ENCODE measurements around the gene BCOR.

BCOR gene

DNA sequence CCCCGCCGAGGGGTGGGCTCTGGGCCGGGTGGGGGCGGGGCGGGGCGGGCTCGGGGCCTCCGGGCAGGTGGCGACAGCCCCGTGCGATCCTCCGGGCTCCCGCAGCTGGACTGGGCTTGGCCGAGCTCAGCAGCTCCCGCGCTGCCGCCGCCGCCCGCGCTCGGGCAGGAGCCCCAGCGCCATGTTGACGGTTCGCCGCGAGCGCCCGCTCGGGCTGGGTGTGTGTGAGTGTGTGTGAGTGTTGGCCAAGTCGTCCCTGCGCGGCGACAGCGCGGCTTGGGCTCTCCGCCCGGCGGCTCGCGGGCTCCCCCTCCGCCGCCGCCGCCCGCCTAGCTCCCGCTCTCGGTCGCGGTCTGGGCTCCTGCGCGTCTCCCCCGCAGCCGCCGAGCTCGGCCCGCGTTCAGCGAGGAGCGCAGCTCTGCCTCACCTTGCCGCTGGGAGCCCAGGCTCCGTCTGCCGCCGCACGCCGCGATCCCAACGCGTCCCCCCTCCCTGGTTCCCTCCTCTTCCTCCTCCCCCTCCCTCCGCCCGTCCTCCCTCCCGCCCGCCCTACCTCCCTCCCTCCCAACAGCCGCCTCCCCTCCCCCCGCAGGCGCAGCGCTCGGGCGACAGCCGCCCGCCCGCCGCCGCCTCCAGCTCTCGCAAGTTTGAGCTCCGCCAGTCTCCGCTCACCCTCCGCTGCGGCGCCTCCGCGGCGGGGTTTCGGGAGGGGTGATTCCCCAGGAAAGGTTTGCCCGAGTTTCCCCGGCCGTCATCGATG lies at the start of gene BCOR:
TSS of gene BCOR (minus strand) at position 455 of the 760 bp plus-strand sequence. CDS start 20,029 bp downstream, outside the sequence.
- DNase-seq (ENCODE audit: low spot score) = peak; percentile 75

DNA sequence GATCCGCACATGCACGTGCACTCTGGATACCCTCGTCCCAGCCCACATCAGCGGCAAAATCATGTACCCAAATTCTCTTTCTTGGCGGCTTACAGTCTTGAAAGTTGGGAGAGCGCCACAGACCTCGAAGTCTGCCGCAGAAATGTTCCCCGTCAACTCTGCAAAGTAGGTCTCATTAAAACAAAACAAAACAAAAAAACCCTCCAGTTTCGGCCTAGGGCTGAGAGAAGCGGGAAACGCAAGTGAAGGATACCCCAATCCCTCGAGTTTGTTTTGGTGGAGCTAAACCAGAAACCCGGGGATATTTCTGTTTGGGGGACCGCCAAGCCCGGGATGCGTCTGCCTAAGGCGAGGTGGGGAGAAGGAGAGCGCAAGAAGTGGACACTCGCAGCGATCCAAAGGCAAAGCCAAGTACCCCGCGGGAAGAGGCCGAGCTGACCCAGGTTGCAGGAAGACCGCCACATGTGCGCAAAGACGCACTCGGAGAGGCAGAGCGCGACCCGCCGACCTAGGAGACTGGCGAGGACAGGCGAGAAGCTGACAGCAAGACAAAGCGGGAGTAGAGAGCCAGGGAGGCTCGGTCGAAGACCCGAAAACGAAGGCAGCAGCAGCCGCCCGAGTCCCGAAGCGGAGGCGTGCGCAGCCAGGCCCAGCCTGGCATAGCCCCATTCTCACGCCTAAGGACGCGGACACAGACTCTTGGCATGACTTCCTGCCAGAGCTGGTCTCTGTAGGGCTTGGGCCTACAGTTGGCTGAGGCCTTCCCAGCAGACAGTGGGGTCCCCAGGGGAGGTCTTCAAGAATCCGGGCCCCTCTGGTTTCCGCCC lies 49.6 kb upstream of the BCOR start:
- no peak for DNase-seq (ENCODE audit: low spot score)

DNA sequence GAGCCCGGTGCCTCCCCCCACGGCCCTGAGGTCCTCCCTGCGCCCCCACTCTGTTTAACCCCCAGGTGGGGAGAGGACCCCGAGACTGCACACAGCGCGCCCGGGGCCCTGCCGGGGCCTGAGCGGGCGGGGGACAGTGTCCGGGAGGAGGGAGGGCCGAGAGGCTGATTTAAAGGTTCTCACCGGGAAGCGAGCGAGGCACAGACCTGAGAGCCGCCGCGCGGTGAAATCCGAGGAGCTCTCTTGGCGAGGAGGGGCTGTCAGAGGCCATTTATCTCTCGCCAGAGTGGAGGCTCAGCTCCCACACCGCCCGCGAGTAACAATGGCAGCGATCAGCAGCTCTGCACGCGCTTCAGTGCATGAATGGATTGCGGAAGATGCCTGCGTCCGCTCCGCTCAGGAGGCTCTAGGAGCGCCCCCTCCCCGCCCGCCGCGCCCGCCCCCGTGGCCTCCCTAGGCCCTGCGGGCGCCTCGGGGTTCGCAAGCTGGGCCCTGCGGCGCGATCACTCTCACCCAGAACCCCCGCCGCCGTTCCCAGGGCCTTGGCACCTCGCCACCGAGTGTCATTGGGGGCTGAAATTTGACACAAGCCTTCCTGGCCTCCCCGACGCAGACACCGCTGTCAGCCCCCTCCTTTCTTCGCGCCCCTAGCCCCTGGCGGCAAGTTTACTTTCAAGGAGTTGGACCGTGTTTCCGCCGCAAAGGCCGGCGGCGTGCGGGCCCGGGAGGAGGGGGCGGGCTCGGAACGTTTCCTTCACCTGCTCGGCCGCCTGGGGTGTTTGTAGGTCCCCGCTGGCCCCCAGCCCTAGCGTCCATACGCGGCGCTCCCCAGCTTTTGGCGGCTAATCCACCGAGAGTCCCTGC lies 48.7 kb upstream of the BCOR start:
- DNase-seq (ENCODE audit: low spot score) = no peak

DNA sequence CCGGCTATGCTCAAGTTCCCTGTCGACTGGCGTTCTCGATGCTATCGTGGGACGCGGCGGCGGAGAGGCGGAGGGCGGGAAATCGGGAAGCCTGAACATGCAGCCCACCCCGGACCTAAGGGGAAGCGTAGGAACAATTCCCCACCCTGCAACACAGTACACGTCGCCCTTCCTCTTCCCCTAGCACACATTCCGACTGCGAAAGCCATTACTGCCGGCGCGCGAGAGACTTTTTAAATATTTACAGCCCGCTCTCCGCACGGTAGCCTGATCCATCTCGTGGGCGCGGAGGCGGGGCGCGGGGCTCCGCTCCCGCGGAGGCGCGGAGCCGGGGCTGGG lies 48.1 kb upstream of the BCOR start:
- no peak for DNase-seq (ENCODE audit: low spot score)

DNA sequence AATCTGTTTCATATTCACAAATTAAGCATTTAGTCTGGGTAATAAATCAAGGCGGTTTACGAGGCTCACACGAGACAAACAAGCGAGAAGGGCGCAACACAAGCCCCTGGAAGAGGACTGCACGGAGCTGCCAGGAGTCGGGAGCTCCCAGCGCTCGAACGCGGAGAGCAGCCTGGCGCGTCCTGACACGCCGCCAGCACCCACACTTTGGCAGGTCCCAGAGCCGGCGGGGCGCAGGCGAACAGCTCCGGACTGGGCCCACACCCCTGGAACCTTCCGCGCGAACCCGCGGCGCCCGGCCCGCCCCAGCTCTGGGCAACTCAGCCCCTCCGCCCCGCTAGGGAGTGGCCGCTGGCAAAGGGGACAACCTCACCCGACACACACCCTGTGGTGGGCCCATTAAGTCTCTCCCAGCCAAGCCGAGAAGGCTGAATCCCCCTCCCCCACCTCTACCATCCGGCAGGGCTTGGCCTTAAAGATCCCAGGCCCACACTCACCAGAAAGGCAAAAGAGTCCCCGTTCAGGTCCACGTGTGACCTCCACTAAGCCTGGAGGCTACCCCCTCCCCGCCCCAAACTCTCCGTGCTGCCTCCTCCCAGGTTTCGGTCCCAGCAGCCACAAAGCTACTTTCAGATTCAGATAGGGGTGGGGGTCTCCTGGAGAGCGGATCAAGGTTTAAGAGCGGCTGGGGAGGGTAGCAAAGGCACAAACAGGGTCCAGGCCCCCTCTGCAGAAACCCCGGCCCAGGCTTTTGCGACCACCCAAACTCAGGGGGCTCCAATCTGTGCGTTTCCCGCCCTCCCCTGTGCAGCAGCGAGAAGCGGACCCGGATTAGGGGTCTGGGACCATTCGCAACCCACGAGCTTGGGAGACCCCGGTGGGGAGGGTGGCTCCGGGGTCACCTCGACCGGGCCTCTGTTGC lies 47.5 kb upstream of the BCOR start:
- no peak for DNase-seq (ENCODE audit: low spot score)

DNA sequence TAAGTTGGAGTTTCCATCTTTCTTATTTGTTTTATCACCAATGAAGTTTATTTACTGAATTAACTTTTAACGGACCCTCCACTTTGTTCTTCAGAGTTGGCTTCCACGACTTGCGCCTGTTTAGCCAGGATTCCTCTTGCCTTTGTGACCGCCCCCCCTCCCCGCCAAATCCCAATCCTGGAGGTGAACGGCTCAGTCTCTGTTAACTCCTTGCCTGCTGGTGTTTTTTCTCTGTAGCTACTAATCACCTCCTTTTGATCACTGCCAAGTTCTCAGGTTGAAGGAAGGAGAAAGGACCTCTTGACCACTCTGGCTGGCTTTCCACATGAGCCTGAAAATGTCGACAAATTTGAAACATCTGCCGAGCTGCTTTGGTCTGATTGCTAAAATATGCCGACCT lies 46.8 kb upstream of the BCOR start:
- DNase-seq (ENCODE audit: low spot score) = no peak

DNA sequence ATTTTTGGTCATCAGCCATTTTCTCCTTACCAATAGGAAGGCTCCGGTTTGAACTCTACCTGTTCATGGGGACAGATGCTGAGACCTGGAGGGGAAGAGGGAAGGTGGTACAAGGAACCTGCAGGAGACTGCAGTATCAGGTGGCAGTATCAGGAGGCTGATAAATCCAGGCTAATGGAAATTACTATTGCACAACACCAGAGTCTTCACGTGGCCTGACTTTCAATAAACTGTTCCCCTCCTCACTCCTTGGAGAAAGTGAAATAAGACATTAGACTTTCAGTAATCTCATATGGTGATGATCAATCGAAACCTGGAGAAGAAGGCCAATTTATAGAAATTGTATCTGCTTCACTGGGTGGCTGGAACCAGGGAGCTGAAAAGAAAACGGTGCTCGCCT lies 46.2 kb upstream of the BCOR start:
- no peak for DNase-seq (ENCODE audit: low spot score)

DNA sequence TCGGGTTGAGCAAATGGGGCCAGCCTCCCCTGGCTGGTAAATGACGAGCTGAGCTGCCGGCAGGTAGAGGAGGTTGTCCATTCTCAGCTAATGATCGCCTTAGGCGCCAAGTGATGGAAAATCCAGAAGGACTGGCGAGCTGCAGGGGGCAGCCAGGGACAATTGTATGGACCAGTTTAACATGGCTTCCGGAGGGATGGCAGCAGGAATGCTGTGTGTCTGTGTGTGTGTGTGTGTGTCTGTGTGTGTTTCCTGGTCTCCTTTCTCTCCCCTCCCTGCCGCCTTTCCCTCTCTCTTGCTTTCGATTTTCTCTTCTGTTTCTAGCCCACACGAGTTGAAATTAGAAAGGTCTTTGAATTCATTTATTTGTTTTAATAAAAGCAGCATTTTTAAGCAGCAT lies 45.2 kb upstream of the BCOR start:
- DNase-seq (ENCODE audit: low spot score) = no peak

DNA sequence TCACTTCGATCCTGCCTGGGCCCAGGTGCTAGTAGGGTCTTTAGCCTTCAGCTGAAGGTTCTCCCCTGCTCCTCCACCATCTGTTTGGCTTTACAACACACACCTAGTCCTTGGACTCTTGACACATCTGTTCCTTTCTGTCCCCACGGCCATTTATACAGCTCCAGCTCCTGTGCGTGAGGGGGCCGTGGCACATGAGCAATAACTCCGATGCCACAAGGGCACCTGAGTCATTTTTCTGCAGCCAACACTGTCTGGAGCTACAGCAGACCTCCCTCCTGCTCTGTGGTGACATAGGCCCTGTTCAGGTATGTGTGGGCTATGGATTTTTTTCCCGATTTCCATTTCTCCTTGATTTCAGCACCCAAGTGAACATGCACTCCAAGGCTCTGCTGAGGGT lies 44.7 kb upstream of the BCOR start:
- DNase-seq (ENCODE audit: low spot score) = no peak

DNA sequence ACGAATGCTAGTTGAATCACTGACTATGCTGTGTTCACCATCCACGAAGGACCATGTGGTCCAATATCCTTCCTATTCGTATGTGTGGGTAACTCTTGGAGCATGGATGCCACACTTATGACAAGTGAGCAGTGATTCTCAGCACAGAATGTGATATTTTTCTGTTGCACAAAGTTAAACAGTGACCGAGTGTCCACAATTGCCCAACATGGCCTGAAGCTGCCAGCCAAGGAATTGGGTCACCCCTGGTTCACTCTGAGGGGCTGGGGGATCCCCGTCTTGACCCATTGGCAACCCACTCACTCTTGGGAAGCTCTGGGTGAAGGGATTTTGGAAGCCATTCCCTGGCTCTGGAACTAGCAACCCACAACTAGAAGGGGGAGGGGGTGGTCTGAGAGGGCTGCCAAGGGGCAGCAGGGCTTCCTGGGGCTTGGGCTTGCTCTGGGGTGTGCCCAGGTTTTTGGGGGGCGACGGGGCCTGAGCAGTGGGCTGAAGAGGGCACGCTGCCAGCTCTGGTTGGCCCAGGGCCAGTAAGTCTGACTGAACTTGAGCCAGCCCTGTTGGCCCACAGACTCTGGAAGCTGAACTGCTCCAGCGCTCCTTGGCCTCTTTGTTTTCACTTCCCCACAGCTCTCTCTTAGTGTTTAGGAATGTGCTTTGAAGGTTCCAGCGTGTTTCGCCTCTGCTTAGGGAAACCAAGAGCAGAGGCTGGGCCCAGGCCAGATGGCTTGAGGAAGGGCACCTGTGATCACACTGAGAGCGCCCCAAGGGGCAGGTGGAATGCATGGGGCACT lies 43.1 kb upstream of the BCOR start:
- DNase-seq (ENCODE audit: low spot score) = no peak

DNA sequence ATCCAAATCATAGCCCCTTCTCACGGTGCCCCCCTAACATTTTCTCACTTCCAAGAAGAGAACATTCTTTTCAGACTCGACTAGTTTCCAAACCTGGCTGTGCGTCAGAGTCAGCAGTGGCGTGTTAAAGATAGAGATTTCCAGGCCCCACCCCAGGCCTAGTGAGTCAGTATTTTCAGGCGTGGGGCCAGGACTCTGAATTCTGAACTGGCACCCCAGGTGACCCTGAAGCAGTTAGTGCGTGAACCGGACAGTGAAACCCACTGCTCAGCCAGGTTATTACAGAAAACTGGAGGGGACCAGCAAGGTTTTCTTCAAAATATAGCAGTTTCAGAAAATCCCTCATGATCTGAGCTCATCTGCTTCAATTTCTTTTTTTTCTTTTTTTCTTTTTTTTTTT lies 35.0 kb upstream of the BCOR start:
- peak; percentile 42 for DNase-seq (ENCODE audit: low spot score)

DNA sequence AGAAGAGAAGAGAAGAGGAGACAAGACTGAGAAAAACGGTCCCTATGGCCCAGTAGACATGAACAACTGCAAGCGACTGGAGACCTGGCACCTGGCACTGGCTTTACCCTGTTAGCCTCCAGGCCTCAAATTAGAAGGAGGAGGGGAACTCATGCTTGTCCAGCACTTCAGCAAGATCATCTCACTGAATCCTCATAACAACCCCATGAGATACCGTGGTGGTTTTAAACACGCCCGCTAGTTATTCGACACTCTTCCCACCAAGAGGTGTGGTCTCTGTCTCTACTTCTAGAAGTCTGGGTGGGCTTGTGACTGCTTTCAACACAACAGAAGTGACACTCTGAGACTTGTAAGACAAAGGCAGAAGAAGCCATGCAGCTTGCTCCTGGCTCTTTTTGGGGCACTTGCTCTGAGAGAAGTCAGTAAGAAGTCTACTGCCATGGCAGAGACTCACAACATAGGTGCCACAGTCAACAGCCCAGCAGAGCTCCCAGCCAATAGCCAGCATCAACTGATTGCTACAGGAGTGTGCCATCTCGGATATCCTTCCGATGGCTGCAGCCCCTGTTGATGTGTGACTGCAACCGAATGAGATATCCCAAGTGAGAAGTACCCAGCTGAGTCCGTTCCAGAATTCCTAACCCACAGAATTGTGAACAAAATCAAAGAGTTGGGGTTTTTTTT lies 34.0 kb upstream of the BCOR start:
- no peak for DNase-seq (ENCODE audit: low spot score)

DNA sequence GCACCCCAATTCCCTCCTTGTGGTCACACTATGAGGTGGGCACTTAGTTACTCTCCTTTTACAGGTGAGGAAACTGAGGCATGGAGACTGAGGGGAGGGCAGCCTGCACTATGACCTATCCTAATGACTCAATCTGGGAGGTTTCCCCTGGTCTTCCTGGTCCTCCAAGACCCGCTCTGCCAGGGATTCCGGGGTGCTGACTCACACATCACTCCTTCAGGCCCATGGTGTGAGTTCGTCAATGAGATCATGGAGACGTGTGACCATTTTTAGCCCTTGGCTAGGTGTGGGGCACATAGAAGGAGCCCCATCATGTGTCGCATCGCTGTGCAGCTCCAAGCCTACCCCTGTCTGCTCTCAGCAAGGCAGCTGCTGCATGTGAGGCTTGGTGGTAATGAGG lies 32.4 kb upstream of the BCOR start:
- DNase-seq (ENCODE audit: low spot score) = no peak

DNA sequence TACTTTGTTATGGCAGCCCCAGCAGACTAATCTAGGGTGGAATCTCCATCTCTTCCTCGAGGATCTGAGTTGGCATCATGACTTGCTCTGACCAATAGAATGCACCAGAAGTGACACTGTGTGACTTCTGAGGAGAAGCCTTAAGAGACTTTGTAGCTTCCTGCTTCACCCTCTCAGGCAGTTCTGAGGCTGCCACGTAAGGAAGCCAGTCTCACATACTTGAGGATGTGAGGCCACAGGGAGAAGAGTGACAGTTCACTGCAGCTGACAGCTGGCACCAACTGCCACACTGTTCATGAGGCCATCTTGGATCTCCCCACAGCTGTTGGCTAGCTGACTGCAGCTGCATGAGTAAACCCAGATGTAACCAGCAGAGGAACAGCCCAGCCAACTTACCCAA lies 29.3 kb upstream of the BCOR start:
- no peak for DNase-seq (ENCODE audit: low spot score)

DNA sequence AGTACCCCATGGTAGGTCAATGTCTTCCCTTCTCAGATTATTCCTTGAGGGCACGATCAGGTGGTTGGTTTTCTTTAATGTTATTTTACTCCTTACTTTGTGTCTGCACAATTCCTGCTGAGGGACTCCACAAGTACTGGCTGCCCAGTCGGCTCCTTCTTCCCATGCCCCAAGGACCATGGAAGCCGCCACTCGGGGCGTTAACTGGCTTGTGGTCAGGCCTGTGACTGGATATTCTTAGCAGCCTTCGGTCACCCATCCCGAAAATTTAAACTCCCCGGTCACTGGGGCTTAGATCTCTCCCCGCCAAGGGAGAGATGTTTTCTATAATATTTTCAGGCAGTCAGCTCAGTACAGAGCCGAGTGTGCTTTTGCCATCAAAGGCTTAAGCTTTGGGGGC lies 24.7 kb upstream of the BCOR start:
- no peak for DNase-seq (ENCODE audit: low spot score)

DNA sequence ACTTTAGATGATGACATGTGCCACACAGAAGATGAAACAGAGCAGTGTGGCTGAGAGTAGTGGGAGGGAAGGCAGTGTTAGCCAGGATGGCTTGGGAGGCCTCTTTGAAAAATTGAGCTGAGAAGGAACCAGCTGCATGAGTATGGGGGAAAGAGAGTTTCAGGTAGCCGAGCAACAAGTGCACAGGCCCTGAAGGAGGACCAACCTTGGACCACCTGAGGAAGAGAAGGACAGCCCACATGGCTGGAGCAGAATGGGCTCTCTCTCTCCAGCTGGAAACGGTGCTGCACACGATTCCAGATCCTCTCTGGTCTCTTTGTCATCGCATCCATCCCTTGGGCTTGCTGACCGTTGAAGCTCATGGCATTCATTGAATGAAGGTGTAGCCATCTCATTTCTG lies 23.9 kb upstream of the BCOR start:
- DNase-seq (ENCODE audit: low spot score) = no peak

DNA sequence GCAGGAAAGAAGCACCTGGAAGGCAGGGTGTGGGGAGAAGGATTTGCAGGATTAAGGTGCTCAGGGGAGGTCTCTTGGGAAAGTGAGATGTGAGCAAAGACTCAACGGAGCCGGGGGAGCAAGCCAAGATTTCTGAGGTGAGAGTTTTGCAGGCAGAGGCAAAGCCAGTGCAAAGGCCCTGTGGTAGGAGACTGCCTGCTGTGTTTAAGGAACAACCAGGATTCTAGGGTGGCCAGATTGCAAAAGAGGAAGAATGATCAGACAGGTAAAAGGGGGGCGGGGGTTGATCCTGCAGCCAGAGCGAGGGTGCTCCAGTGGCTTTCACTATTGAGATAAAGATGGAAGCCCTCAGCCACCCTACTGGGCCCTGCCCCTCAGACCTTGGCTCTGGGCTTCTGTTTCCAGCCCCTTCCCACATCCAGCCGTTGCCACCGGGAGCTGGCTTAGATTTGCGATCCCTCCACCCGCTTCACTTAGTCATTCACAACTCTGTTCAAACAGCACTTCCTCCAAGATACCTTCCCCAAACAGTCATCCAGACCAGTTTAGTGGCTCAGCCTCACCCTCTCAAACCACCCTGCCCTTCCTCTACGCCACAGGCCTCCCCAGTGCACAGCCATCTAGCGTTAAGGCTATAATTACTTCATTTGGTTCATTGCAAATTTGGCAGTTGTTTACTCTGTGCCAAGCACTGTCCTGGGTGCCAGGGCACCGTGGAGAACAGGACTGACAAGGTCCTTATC lies 23.3 kb upstream of the BCOR start:
- no peak for DNase-seq (ENCODE audit: low spot score)

DNA sequence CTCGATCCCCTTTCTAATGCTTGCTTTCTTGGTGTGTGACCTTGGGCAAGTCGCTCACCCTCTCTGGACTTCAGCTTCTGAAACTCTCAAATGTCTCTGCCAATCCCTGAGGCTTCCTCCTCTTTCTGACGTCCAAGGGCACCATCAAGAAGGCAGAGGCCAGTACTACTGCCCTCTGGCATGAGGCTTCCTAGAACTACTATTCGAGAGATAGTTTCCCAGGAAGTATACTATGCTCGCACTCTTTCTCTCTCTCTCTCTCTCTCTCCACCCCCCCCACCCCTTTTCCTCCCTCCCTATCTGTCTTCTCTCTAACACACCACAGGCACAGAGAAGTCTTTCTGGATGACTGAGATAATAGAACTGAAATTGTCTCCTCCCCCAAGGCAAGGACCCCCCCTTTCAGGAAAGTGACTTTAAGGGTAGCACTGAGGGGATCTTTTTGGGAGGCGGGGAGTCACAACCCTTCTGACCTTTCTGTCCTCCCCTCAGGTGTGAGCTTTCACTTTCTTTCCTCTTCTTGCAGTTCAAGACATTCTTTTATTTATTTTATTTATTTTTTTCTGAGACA lies 20.0 kb upstream of the BCOR start:
- no peak for DNase-seq (ENCODE audit: low spot score)

DNA sequence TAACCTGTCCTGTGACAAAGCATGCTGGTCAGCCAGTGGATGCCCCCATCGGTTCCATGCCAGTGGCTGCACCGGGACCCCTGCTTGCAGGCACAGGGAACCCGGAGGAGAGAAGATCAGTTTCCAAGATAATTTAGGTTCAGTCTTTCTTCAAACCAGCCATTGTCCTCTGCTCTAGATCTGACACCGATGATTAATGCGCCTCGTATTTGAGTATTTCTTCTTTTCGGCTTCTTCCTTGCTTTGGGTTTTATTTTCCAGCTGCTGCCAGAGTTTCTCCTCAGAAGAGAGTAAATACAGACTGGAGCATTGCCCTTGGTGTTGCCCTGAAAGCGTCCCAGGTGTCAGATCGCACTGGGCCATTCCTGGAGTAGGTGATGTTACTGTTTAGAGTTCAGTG lies 19.2 kb upstream of the BCOR start:
- no peak for DNase-seq (ENCODE audit: low spot score)

Measured in LoVo (cell line).